Measurements from ENCODE around the gene PEX11A.

The PEX11A gene

GRCh38 chr15:89685995-89686394 is 4.6 kb downstream of the PEX11A start:
- no peak overlapping the region for H3K27ac ChIP-seq
- H3K4me3 ChIP-seq (ENCODE audit: low read depth, low read length), result no peak overlapping the region
- H3K27me3 ChIP-seq (ENCODE audit: insufficient read depth, low read depth, severe bottlenecking), result no peaks in the 10 kb centered on the region
- H3K36me3 ChIP-seq, result peaks cover 4% of the 10 kb centered on the region
- no peaks in the 10 kb centered on the region for H3K9me3 ChIP-seq (ENCODE audit: severe bottlenecking)
- TF ChIP-seq, protein P1, sequence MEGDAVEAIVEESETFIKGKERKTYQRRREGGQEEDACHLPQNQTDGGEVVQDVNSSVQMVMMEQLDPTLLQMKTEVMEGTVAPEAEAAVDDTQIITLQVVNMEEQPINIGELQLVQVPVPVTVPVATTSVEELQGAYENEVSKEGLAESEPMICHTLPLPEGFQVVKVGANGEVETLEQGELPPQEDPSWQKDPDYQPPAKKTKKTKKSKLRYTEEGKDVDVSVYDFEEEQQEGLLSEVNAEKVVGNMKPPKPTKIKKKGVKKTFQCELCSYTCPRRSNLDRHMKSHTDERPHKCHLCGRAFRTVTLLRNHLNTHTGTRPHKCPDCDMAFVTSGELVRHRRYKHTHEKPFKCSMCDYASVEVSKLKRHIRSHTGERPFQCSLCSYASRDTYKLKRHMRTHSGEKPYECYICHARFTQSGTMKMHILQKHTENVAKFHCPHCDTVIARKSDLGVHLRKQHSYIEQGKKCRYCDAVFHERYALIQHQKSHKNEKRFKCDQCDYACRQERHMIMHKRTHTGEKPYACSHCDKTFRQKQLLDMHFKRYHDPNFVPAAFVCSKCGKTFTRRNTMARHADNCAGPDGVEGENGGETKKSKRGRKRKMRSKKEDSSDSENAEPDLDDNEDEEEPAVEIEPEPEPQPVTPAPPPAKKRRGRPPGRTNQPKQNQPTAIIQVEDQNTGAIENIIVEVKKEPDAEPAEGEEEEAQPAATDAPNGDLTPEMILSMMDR (IDR thresholded peaks at IDR 0.05; ENCODE audit: low read depth, low read length), result no peak
- no peak for DNase-seq

DNA sequence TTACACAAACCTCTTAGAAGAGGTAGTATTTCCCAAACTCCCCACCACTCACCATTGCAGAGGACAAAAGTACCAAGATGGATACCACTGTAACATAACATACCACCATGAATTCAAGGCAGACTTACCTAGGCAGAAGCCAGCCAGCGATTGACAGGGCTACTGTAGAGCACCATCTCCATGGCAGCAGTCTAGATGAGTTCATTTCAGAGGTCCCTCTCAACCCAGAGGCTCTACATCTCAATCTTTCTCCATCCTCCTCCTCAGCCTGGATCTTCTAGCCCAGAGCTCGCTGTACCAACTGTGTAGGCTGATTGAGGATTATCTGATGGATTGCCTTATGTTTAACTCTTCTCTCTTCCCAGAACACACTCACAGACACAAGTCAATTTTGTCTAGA is 9.4 kb downstream of the PEX11A start:
- no peaks in the 10 kb centered on the region for H3K9me3 ChIP-seq (ENCODE audit: severe bottlenecking)
- TF ChIP-seq, protein P1 (IDR thresholded peaks at IDR 0.05; ENCODE audit: low read depth, low read length), result no peak
- no peaks in the 10 kb centered on the region for H3K27me3 ChIP-seq (ENCODE audit: insufficient read depth, low read depth, severe bottlenecking)
- H3K4me3 ChIP-seq (ENCODE audit: low read depth, low read length), result no peak overlapping the region
- H3K27ac ChIP-seq, result no peak overlapping the region
- no peak for DNase-seq
- peaks cover 4% of the 10 kb centered on the region; the same call in 1 of the 2 replicates for H3K36me3 ChIP-seq

DNA sequence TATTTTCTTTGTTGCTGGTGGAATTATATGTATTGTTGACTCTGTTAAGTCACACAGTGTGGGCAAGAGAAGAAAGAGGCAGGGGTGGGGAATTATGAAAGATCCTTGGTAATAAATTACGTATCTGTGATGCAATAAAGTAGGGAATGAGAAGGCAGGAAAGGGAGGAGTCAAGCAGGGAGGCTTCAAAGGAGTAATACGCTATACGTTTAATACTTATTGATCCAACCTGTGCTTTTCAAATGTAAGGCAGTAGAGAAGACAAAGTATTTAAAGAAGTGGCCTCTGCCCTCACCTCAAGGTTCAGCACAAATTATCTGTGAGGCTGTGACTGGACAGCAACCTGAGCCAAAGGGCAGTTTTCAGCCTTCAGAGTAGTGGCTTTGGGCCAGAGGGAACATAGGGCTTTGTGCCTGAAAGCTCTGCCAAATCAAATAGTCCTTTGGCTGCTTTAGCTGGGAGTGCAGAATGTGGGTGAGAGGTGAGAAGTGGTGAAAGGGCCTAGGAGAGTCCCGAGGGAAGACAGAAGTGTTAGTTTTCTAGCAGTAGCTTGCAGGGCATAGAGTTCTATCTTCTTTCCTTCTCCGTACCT is 10.2 kb downstream of the PEX11A start:
- Histone ChIP-seq H3K9me3 (ENCODE audit: severe bottlenecking) (no peaks in the 10 kb centered on the region), H3K4me3 (ENCODE audit: low read depth, low read length) (no peak overlapping the region), H3K27ac (no peak overlapping the region), H3K36me3 (no peaks in the 10 kb centered on the region), H3K27me3 (ENCODE audit: insufficient read depth, low read depth, severe bottlenecking) (no peaks in the 10 kb centered on the region)
- TF ChIP-seq, protein P1 (IDR thresholded peaks at IDR 0.05; ENCODE audit: low read depth, low read length), result no peak
- no peak for DNase-seq

DNA sequence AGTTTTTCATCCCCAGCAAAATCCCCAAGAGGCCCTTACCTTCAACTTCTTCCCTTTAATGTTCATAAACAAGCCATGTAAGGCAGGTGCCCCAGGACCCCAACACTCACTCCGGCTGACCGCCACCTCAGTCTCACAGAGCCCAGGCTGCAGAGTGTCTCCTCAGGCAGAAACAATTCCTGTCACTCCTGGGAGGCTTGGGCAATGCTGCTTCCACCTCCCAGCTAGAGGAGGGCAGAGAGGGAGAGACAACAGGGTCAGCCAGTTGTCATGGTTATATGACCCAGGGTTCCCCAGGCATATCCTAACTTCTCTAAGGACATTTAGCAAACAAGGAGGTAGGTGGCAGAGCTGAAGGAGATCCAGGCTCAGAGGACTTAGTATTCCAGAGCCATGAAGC is 11.3 kb downstream of the PEX11A start, which contains the start of gene PLIN1:
TSS of gene PLIN1 (minus strand) at position 156 of the 400 bp plus-strand sequence. CDS start 1,878 bp downstream, outside the sequence.
- H3K9me3 ChIP-seq (ENCODE audit: severe bottlenecking), result no peaks in the 10 kb centered on the region
- TF ChIP-seq, protein P1 (IDR thresholded peaks at IDR 0.05; ENCODE audit: low read depth, low read length), result no peak
- H3K36me3 ChIP-seq, result no peaks in the 10 kb centered on the region
- H3K4me3 ChIP-seq (ENCODE audit: low read depth, low read length), result no peak within 1 kb of the TSS
- no peak for DNase-seq
- H3K27ac ChIP-seq, result no peak within 1 kb of the TSS
- no peaks in the 10 kb centered on the region for H3K27me3 ChIP-seq (ENCODE audit: insufficient read depth, low read depth, severe bottlenecking)

DNA sequence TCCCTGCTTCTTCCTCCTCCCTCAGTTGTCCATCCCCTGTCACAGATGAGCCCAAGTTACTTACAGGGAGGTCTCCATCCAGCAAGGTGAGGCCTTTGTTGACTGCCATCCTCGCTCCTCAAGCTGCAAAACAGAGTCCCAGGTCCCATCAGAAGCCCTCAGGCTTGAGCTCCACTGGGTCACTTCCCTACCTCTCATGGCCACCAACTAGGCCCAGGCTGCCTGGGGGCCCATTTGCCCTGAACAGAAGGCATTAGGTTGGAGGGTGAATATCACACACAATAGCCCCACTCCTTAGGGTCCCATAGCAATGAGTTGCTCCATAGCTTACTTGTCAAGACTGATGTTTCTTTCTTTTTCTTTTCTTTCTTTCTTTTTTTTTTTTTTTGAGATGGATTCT is 13.2 kb downstream of the PEX11A start:
- no peak overlapping the region for H3K27ac ChIP-seq
- no peaks in the 10 kb centered on the region for H3K36me3 ChIP-seq
- TF ChIP-seq, protein P1 (IDR thresholded peaks at IDR 0.05; ENCODE audit: low read depth, low read length), result no peak
- DNase-seq, result no peak
- H3K27me3 ChIP-seq (ENCODE audit: insufficient read depth, low read depth, severe bottlenecking), result no peaks in the 10 kb centered on the region
- no peaks in the 10 kb centered on the region for H3K9me3 ChIP-seq (ENCODE audit: severe bottlenecking)
- no peak overlapping the region for H3K4me3 ChIP-seq (ENCODE audit: low read depth, low read length)

GRCh38 chr15:89675606-89676005 is 14.9 kb downstream of the PEX11A start:
- Histone ChIP-seq H3K36me3 (no peaks in the 10 kb centered on the region), H3K4me3 (ENCODE audit: low read depth, low read length) (no peak overlapping the region), H3K9me3 (ENCODE audit: severe bottlenecking) (no peaks in the 10 kb centered on the region), H3K27ac (no peak overlapping the region), H3K27me3 (ENCODE audit: insufficient read depth, low read depth, severe bottlenecking) (no peaks in the 10 kb centered on the region)
- no peak for DNase-seq
- TF ChIP-seq, protein P1 (IDR thresholded peaks at IDR 0.05; ENCODE audit: low read depth, low read length), result no peak
